Astrocyte (in vitro differentiated cells and primary cell): Measurements from ENCODE around the gene SMC3. TPM values are rescaled to one million over a fixed set of nuclear protein-coding genes. Genes with fewer than 3 reads are reported as not detected.

Experiments used
- DNase-seq: peaks from one replicate; pipeline ENCODE4 v3.0.0-alpha.2; 2010; ENCODE audit warnings: low read depth
- FAIRE-seq: peaks from 2 replicates; lab custom pipeline; 2011; peaks lifted over from hg19 to GRCh38; lab: Jason Lieb, UNC
- H2AFZ ChIP-seq: 2 replicates; pipeline ENCODE4 v1.6.0; 2012; ENCODE audit warnings: low read depth, low read length, inconsistent platforms
- H3K27ac ChIP-seq: 2 replicates; pipeline ENCODE4 v1.5.1; 2011; ENCODE audit warnings: low read depth, low read length, inconsistent platforms
- H3K27me3 ChIP-seq: 2 replicates; pipeline ENCODE4 v1.6.0; 2011; ENCODE audit warnings: low read length, inconsistent platforms; ENCODE audit not compliant: insufficient read depth
- H3K36me3 ChIP-seq: 2 replicates; pipeline ENCODE4 v1.5.1; 2011; ENCODE audit warnings: low read length, inconsistent platforms; ENCODE audit not compliant: insufficient read depth
- H3K4me1 ChIP-seq: 2 replicates; pipeline ENCODE4 v1.5.1; 2011; ENCODE audit warnings: low read length, inconsistent platforms; ENCODE audit not compliant: insufficient read depth
- H3K4me2 ChIP-seq: 2 replicates; pipeline ENCODE4 v1.6.0; 2012; ENCODE audit warnings: low read length, inconsistent platforms
- H3K4me3 ChIP-seq: 2 replicates; pipeline ENCODE4 v1.5.1; 2011; ENCODE audit warnings: low read depth, mild to moderate bottlenecking, low read length, inconsistent platforms; ENCODE audit not compliant: insufficient read depth
- H3K79me2 ChIP-seq: 2 replicates; pipeline ENCODE4 v1.6.0; 2012; ENCODE audit warnings: mild to moderate bottlenecking, low read length, inconsistent platforms; ENCODE audit not compliant: insufficient read depth
- H3K9ac ChIP-seq: 2 replicates; pipeline ENCODE4 v1.6.0; 2012; ENCODE audit warnings: mild to moderate bottlenecking, low read length, inconsistent platforms
- H3K9me3 ChIP-seq: 2 replicates; pipeline ENCODE4 v1.5.1; 2012; ENCODE audit warnings: low read depth, mild to moderate bottlenecking, low read length, inconsistent platforms; ENCODE audit not compliant: insufficient read depth
- H4K20me1 ChIP-seq: 2 replicates; pipeline ENCODE4 v1.6.0; 2012; ENCODE audit warnings: low read length, inconsistent platforms; ENCODE audit not compliant: insufficient read depth
- H3K27ac Mint-ChIP-seq: one replicate; pipeline ENCODE4 v1.8.0; 2021; ENCODE audit warnings: mild to moderate bottlenecking, mixed read lengths; ENCODE audit not compliant: unreplicated experiment
- H3K27me3 Mint-ChIP-seq: one replicate; pipeline ENCODE4 v1.8.0; 2021; ENCODE audit warnings: low read depth, mixed read lengths; ENCODE audit not compliant: unreplicated experiment
- H3K36me3 Mint-ChIP-seq: one replicate; pipeline ENCODE4 v1.8.0; 2021; ENCODE audit warnings: low read depth, mixed read lengths; ENCODE audit not compliant: unreplicated experiment
- H3K4me1 Mint-ChIP-seq: one replicate; pipeline ENCODE4 v1.8.0; 2021; ENCODE audit warnings: low read depth, mixed read lengths; ENCODE audit not compliant: unreplicated experiment
- H3K4me3 Mint-ChIP-seq: one replicate; pipeline ENCODE4 v1.8.0; 2021; ENCODE audit warnings: mild to moderate bottlenecking, moderate library complexity, mixed read lengths; ENCODE audit not compliant: unreplicated experiment
- H3K9me3 Mint-ChIP-seq: one replicate; pipeline ENCODE4 v1.8.0; 2021; ENCODE audit warnings: mild to moderate bottlenecking, mixed read lengths; ENCODE audit not compliant: unreplicated experiment
- CTCF ChIP-seq: IDR thresholded peaks from 2 replicates; pipeline ENCODE4 v1.5.1; 2011; ENCODE audit warnings: low read depth, mild to moderate bottlenecking, inconsistent platforms, low read length, moderate library complexity; ENCODE audit not compliant: insufficient read depth
- EZH2 ChIP-seq: IDR thresholded peaks from 2 replicates; pipeline ENCODE4 v1.6.1; 2012; ENCODE audit warnings: mild to moderate bottlenecking, low read length, inconsistent platforms; ENCODE audit not compliant: insufficient read depth
- total RNA-seq: library from RNA; stranded (reverse); gene quantifications from 2 replicates; pipeline ENCODE4 v1.2.1, GENCODE V29; 2021

The SMC3 gene
- total RNA-seq, 1 donor from 2014 or later, result 27.2 TPM

- Histone ChIP-seq H3K79me2 (no peaks in the 10 kb centered on the region), H4K20me1 (no peaks in the 10 kb centered on the region), H3K36me3 (peaks cover 27% of the 10 kb centered on the region), H3K4me3 (no peak overlapping the region), H2AFZ (no peak overlapping the region), H3K9me3 (no peaks in the 10 kb centered on the region), H3K27ac (no peak overlapping the region), H3K4me1 (no peaks in the 10 kb centered on the region), H3K9ac (no peak overlapping the region), H3K27me3 (no peaks in the 10 kb centered on the region), H3K4me2 (no peak overlapping the region)
- Mint-ChIP-seq H3K4me1 (no peaks in the 10 kb centered on the region), H3K36me3 (peaks cover 2% of the 10 kb centered on the region), H3K4me3 (no peak overlapping the region), H3K27me3 (no peaks in the 10 kb centered on the region), H3K9me3 (no peaks in the 10 kb centered on the region), H3K27ac (no peak overlapping the region)
- no peak for TF ChIP-seq CTCF
- TF ChIP-seq EZH2, result no peak
- FAIRE-seq, result no peak
- DNase-seq, result no peak
Measured at GRCh38 chr10:110601581-110601980, 34.1 kb downstream of the SMC3 start.

- Histone ChIP-seq H3K27ac (no peak overlapping the region), H3K9me3 (no peaks in the 10 kb centered on the region), H3K4me1 (no peaks in the 10 kb centered on the region), H3K79me2 (no peaks in the 10 kb centered on the region), H3K36me3 (peaks cover 12% of the 10 kb centered on the region), H3K4me2 (no peak overlapping the region), H2AFZ (no peak overlapping the region), H3K4me3 (no peak overlapping the region), H3K27me3 (peaks cover 5% of the 10 kb centered on the region), H3K9ac (no peak overlapping the region), H4K20me1 (no peaks in the 10 kb centered on the region)
- DNase-seq, result no peak
- Mint-ChIP-seq H3K4me1 (peaks cover 4% of the 10 kb centered on the region), H3K9me3 (peaks cover 2% of the 10 kb centered on the region), H3K27ac (no peak overlapping the region), H3K4me3 (no peak overlapping the region), H3K36me3 (peaks cover 2% of the 10 kb centered on the region), H3K27me3 (peaks cover 18% of the 10 kb centered on the region)
- no peak for TF ChIP-seq CTCF
- no peak for TF ChIP-seq EZH2
- no peak for FAIRE-seq
Measured at GRCh38 chr10:110608087-110608486, 40.6 kb downstream of the SMC3 start.

- no peak for FAIRE-seq
- no peaks in the 10 kb centered on the region for H3K79me2 ChIP-seq
- H3K9me3 Mint-ChIP-seq, result peaks cover 2% of the 10 kb centered on the region
Measured at GRCh38 chr10:110609605-110610004, 42.1 kb downstream of the SMC3 start.

More at GRCh38 chr10:110609605-110610004, 42.1 kb downstream of the SMC3 start:
- Histone ChIP-seq H3K27ac (no peak overlapping the region), H3K27me3 (peaks cover 5% of the 10 kb centered on the region), H3K36me3 (peaks cover 10% of the 10 kb centered on the region), H4K20me1 (no peaks in the 10 kb centered on the region), H3K4me1 (no peaks in the 10 kb centered on the region), H3K9me3 (no peaks in the 10 kb centered on the region), H3K4me3 (no peak overlapping the region), H2AFZ (no peak overlapping the region), H3K4me2 (no peak overlapping the region), H3K9ac (no peak overlapping the region)
- H3K27me3 Mint-ChIP-seq, result peaks cover 24% of the 10 kb centered on the region
- peaks cover 4% of the 10 kb centered on the region for H3K4me1 Mint-ChIP-seq
- no peaks in the 10 kb centered on the region for H3K36me3 Mint-ChIP-seq
- no peak overlapping the region for H3K27ac Mint-ChIP-seq
- no peak for TF ChIP-seq EZH2
- no peak for TF ChIP-seq CTCF
- H3K4me3 Mint-ChIP-seq, result no peak overlapping the region
- no peak for DNase-seq
